Retina (tissue), 1 donor: ENCODE results near the gene PHB1.

Source experiments
- DNase-seq: peaks from one replicate; pipeline ENCODE4 v3.0.0-alpha.2; 2016

PHB1 gene

GRCh38 chr17:49414622-49415350, at the start of gene PHB1:
TSS of gene PHB1 (minus strand) at chr17:49414882. CDS start at chr17:49413264, 1,618 bp downstream.
- DNase-seq, result peak; percentile 94

GRCh38 chr17:49464049-49464448, 49.4 kb upstream of the PHB1 start:
- no peak for DNase-seq

GRCh38 chr17:49461580-49461979, 46.9 kb upstream of the PHB1 start:
- no peak for DNase-seq

- DNase-seq, result no peak
Observed at GRCh38 chr17:49460401-49460800, 45.7 kb upstream of the PHB1 start.

GRCh38 chr17:49459401-49459984, 44.8 kb upstream of the PHB1 start:
- no peak for DNase-seq

- DNase-seq, result no peak
Observed at GRCh38 chr17:49457564-49458535, 43.2 kb upstream of the PHB1 start.

GRCh38 chr17:49456183-49456965, 41.7 kb upstream of the PHB1 start:
- DNase-seq, result no peak

GRCh38 chr17:49455272-49455861, 40.7 kb upstream of the PHB1 start:
- DNase-seq, result no peak

GRCh38 chr17:49454050-49454449, 39.4 kb upstream of the PHB1 start:
- DNase-seq, result peak; percentile 79

- DNase-seq, result peak; percentile 73
Observed at GRCh38 chr17:49452661-49453060, 38.0 kb upstream of the PHB1 start.

- DNase-seq, result no peak
Observed at GRCh38 chr17:49452201-49452600, 37.5 kb upstream of the PHB1 start.

- no peak for DNase-seq
Observed at GRCh38 chr17:49450735-49451134, 36.1 kb upstream of the PHB1 start.

- no peak for DNase-seq
Observed at GRCh38 chr17:49450181-49450580, 35.5 kb upstream of the PHB1 start.

GRCh38 chr17:49447628-49448302, 33.1 kb upstream of the PHB1 start:
- no peak for DNase-seq

GRCh38 chr17:49445591-49445990, 30.9 kb upstream of the PHB1 start:
- DNase-seq, result no peak

GRCh38 chr17:49444384-49444783, 29.7 kb upstream of the PHB1 start:
- no peak for DNase-seq

GRCh38 chr17:49443862-49444261, 29.2 kb upstream of the PHB1 start:
- no peak for DNase-seq

- peak; percentile 70 for DNase-seq
Observed at GRCh38 chr17:49442041-49442440, 27.4 kb upstream of the PHB1 start.

GRCh38 chr17:49441578-49441977, 26.9 kb upstream of the PHB1 start:
- DNase-seq, result no peak

GRCh38 chr17:49440581-49440980, 25.9 kb upstream of the PHB1 start:
- DNase-seq, result no peak
